ENCODE results near the gene NAV2. TPM values are rescaled to one million over a fixed set of nuclear protein-coding genes. Genes with fewer than 3 reads are reported as not detected.

NAV2 gene
- total RNA-seq, 1 donor from 2014 or later, result 9.6 TPM

DNA sequence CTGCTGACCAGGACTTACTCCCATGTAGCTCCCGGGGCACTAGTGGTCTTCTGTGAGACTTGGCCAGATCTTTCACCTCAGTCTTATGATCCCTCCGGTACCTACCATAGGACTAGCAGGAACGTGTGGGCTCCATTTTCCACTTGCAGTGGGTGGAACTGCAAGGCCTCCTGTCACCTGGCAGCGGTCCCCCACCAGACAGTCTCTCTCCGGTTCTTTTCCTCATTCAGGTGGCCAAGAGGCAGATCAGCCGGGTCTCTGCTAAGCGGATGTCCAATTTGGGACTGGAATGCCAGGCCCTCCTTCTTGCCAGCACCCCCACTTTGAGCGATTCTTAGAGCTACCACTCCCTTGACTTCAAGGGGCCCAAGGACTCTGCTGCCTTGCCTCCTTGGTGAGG is 158.9 kb downstream of the NAV2 start:
- no peak overlapping the region for H3K27ac Mint-ChIP-seq

DNA sequence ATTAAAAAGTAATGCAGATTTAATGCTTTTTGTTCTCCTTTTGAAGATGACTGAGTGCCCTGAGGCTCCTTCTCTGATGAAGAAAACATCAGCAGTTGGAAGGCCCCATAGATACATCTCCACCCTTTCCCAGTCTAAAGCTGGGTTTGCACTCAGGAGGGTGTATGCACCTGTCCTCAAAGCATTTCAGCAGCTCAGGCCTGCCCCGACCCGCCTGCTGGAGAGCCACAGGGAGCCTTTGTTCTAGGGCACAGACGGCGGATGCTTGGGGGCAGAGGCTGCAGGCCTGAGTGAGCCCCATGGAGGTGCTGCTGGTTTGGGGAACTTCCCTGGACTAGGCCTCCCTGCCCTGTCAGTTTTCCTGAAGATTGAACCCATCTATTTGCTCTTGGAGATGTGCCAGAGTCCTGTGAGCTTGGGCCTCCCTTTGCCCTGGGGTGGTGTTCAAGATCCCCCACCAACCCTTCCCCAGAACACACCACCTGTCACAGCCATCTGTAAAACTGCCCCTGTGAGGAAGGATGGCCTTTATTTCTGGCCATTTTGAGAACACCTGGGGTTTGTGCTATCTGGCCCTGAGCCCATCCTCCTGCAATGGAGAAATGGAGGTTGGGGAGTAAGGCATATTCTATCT is 160.0 kb downstream of the NAV2 start:
- Histone ChIP-seq H3K4me2 (peak overlapping the region; percentile 42), H3K9me3 (ENCODE audit: low read depth) (no peaks in the 10 kb centered on the region), H3K27ac (no peak overlapping the region), H3K4me3 (no peak overlapping the region), H3F3A (ENCODE audit: low read depth) (peaks cover 21% of the 10 kb centered on the region), H3K27me3 (no peaks in the 10 kb centered on the region), H3K36me3 (no peaks in the 10 kb centered on the region), H2AFZ (replicated peaks) (no peak overlapping the region), H3K4me1 (peaks cover 31% of the 10 kb centered on the region), H3K79me2 (ENCODE audit: low read depth) (no peaks in the 10 kb centered on the region), H4K20me1 (ENCODE audit: low read depth) (peaks cover 14% of the 10 kb centered on the region), H3K9ac (no peak overlapping the region)
- Mint-ChIP-seq H3K27ac (no peak overlapping the region), H3K4me3 (no peak overlapping the region), H3K9me3 (no peaks in the 10 kb centered on the region), H3K27me3 (ENCODE audit: insufficient read depth, low read depth) (peaks cover 2% of the 10 kb centered on the region), H3K4me1 (peaks cover 27% of the 10 kb centered on the region), H3K36me3 (peaks cover 4% of the 10 kb centered on the region)
- peak; percentile 57 for DNase-seq (ENCODE audit: low spot score)
- TF ChIP-seq, protein P1, sequence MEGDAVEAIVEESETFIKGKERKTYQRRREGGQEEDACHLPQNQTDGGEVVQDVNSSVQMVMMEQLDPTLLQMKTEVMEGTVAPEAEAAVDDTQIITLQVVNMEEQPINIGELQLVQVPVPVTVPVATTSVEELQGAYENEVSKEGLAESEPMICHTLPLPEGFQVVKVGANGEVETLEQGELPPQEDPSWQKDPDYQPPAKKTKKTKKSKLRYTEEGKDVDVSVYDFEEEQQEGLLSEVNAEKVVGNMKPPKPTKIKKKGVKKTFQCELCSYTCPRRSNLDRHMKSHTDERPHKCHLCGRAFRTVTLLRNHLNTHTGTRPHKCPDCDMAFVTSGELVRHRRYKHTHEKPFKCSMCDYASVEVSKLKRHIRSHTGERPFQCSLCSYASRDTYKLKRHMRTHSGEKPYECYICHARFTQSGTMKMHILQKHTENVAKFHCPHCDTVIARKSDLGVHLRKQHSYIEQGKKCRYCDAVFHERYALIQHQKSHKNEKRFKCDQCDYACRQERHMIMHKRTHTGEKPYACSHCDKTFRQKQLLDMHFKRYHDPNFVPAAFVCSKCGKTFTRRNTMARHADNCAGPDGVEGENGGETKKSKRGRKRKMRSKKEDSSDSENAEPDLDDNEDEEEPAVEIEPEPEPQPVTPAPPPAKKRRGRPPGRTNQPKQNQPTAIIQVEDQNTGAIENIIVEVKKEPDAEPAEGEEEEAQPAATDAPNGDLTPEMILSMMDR (IDR thresholded peaks at IDR 0.05), result no peak
- no peak for TF ChIP-seq EZH2 (IDR thresholded peaks at IDR 0.05)
- no peak for TF ChIP-seq EZH2phosphoT487 (IDR thresholded peaks at IDR 0.05)

More for the DNA sequence above, 158.9 kb downstream of the NAV2 start:
- H3K79me2 ChIP-seq (ENCODE audit: low read depth), result no peaks in the 10 kb centered on the region
- no peaks in the 10 kb centered on the region for H3K9me3 Mint-ChIP-seq
- no peak overlapping the region for H3K27ac ChIP-seq
- H3K4me3 ChIP-seq, result no peak overlapping the region
- peaks cover 26% of the 10 kb centered on the region for H3K4me1 Mint-ChIP-seq
- H3K4me3 Mint-ChIP-seq, result no peak overlapping the region
- H3K4me1 ChIP-seq, result peaks cover 31% of the 10 kb centered on the region
- no peaks in the 10 kb centered on the region for H3K27me3 ChIP-seq
- no peak overlapping the region for H3K4me2 ChIP-seq
- H3K9me3 ChIP-seq (ENCODE audit: low read depth), result no peaks in the 10 kb centered on the region
- H3K9ac ChIP-seq, result no peak overlapping the region
- no peak for DNase-seq (ENCODE audit: low spot score)
- peaks cover 4% of the 10 kb centered on the region for H3K36me3 Mint-ChIP-seq
- peaks cover 14% of the 10 kb centered on the region for H4K20me1 ChIP-seq (ENCODE audit: low read depth)
- no peaks in the 10 kb centered on the region for H3K36me3 ChIP-seq
- peaks cover 21% of the 10 kb centered on the region for H3F3A ChIP-seq (ENCODE audit: low read depth)
- no peak for TF ChIP-seq EZH2 (IDR thresholded peaks at IDR 0.05)
- no peak for TF ChIP-seq EZH2phosphoT487 (IDR thresholded peaks at IDR 0.05)
- TF ChIP-seq, protein P1 (IDR thresholded peaks at IDR 0.05), result no peak
- H3K27me3 Mint-ChIP-seq (ENCODE audit: insufficient read depth, low read depth), result peaks cover 3% of the 10 kb centered on the region
- H2AFZ ChIP-seq (replicated peaks), result no peak overlapping the region

DNA sequence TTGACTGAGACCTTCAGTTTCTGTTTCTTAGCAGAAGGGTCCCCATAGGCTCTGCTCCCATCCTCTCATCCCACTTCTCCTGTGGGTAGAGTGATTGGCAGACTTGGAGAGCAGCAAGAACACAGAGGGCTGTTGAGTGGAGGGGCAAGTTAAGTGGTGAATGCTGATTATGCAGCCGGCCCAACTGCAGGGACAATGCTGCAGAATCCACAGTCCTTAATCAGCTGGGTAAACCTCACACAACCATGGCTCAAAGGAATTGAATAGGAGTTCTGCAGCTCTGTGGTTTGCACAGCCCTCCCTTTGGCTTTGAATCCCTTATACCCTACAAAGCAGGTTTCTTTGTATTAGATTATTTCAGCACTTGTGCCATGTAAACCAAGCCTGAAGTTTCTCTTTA is 161.1 kb downstream of the NAV2 start:
- Mint-ChIP-seq H3K4me3 (no peak overlapping the region), H3K27me3 (ENCODE audit: insufficient read depth, low read depth) (no peaks in the 10 kb centered on the region), H3K4me1 (peaks cover 38% of the 10 kb centered on the region), H3K36me3 (peaks cover 4% of the 10 kb centered on the region), H3K27ac (no peak overlapping the region), H3K9me3 (no peaks in the 10 kb centered on the region)
- Histone ChIP-seq H4K20me1 (ENCODE audit: low read depth) (peaks cover 14% of the 10 kb centered on the region), H3K9me3 (ENCODE audit: low read depth) (no peaks in the 10 kb centered on the region), H3K4me2 (peak overlapping the region; percentile 28), H3K4me3 (no peak overlapping the region), H2AFZ (replicated peaks) (no peak overlapping the region), H3F3A (ENCODE audit: low read depth) (peaks cover 21% of the 10 kb centered on the region), H3K9ac (no peak overlapping the region), H3K27ac (no peak overlapping the region), H3K36me3 (no peaks in the 10 kb centered on the region), H3K27me3 (no peaks in the 10 kb centered on the region), H3K4me1 (peaks cover 31% of the 10 kb centered on the region), H3K79me2 (ENCODE audit: low read depth) (no peaks in the 10 kb centered on the region)
- TF ChIP-seq, protein P1 (IDR thresholded peaks at IDR 0.05), result no peak
- no peak for TF ChIP-seq EZH2 (IDR thresholded peaks at IDR 0.05)
- no peak for TF ChIP-seq EZH2phosphoT487 (IDR thresholded peaks at IDR 0.05)
- DNase-seq (ENCODE audit: low spot score), result peak; percentile 54

Measured in neural progenitor cell (in vitro differentiated cells).